Osteocyte (in vitro differentiated cells): Measurements from ENCODE around the gene SPOCK3. TPM values are rescaled to one million over a fixed set of nuclear protein-coding genes. Genes with fewer than 3 reads are reported as not detected.

Source experiments
- DNase-seq: peaks from one replicate; pipeline ENCODE4 v3.0.0; 2021; ENCODE audit warnings: mixed read lengths; ENCODE audit not compliant: unreplicated experiment; ENCODE audit errors: extremely low spot score
- H3K27ac Mint-ChIP-seq: one replicate; pipeline ENCODE4 v1.8.0; 2021; ENCODE audit warnings: mild to moderate bottlenecking, mixed read lengths; ENCODE audit not compliant: unreplicated experiment
- H3K27me3 Mint-ChIP-seq: one replicate; pipeline ENCODE4 v1.8.0; 2021; ENCODE audit warnings: mixed read lengths; ENCODE audit not compliant: unreplicated experiment
- H3K36me3 Mint-ChIP-seq: one replicate; pipeline ENCODE4 v1.8.0; 2021; ENCODE audit warnings: mixed read lengths; ENCODE audit not compliant: unreplicated experiment
- H3K4me1 Mint-ChIP-seq: one replicate; pipeline ENCODE4 v1.8.0; 2021; ENCODE audit warnings: mixed read lengths; ENCODE audit not compliant: unreplicated experiment
- H3K4me3 Mint-ChIP-seq: one replicate; pipeline ENCODE4 v1.8.0; 2021; ENCODE audit warnings: mild to moderate bottlenecking, moderate library complexity, mixed read lengths; ENCODE audit not compliant: unreplicated experiment
- H3K9me3 Mint-ChIP-seq: one replicate; pipeline ENCODE4 v1.8.0; 2021; ENCODE audit warnings: mixed read lengths; ENCODE audit not compliant: unreplicated experiment
- CTCF ChIP-seq: fragments of 200-600 bp; sonication (generic); IDR thresholded peaks from 2 replicates; pipeline ENCODE4 v1.5.0; 2021; ENCODE audit warnings: antibody characterized with exemption, mild to moderate bottlenecking, moderate library complexity
- total RNA-seq: library from RNA; stranded (reverse); gene quantifications from 2 replicates; pipeline ENCODE4 v1.2.1, GENCODE V29; 2021

The SPOCK3 gene
- total RNA-seq, 1 donor from 2014 or later: not detected

GRCh38 chr4:166687828-166688227 is 546.5 kb downstream of the SPOCK3 start:
- no peaks in the 10 kb centered on the region for H3K9me3 Mint-ChIP-seq
- no peak for TF ChIP-seq CTCF
- no peak overlapping the region for H3K27ac Mint-ChIP-seq
- no peaks in the 10 kb centered on the region for H3K36me3 Mint-ChIP-seq
- H3K4me1 Mint-ChIP-seq: no peaks in the 10 kb centered on the region
- H3K4me3 Mint-ChIP-seq: no peak overlapping the region
- H3K27me3 Mint-ChIP-seq: peaks cover 11% of the 10 kb centered on the region
- DNase-seq: no peak
